ENCODE measurements around the gene MUC20.

DNA sequence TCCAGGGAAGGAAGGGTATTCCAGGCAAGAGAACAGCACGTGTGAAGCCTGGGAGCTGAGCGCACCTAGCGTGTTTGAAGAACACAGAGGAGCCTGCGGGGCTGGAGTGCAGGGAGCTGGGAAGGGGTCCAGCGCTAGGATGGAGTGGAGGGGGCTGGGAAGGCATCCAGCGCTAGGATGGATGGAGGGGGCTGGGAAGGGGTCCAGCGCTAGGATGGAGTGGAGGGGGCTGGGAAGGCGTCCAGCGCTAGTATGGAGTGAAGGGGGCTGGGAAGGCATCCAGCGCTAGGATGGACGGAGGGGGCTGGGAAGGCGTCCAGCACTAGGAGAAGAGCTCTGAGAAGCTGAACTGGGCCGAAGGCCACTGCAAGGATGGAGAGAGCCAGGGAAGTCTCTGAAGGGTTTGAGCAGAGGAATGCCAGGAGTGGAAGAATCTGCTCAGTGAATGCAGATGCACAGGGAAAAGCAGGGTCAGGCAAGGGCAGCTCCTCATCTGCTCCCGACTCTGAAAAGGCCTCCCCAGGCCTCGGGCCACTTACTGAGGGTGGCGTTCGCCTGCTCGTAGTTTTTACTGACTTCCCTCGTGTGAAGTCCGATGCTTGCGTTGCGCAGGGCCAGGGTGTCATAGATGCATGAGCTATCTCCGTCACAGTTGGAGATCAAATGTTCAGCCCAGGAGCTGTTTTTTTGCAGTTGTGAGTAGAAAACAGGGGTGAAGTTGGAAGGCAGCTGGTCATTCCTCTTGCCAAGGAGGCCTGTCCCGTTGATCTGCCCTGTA lies 39.8 kb downstream of the MUC20 start:
- TF ChIP-seq POLR2A (IDR thresholded peaks at IDR 0.05) (no peak), CTCF (IDR thresholded peaks at IDR 0.05) (no peak)
